Measurements from ENCODE around the gene XYLT2. TPM values are rescaled to one million over a fixed set of nuclear protein-coding genes. Genes with fewer than 3 reads are reported as not detected.

Gene XYLT2
- total and polyA plus RNA-seq, 4 donors: 15.3 to 35.9 (median 21.0) TPM

- Histone ChIP-seq H3K36me3 (ENCODE audit: control insufficient read depth, insufficient read depth, low read length) (peaks cover 76% of the 10 kb centered on the region), H3K27ac (ENCODE audit: low read depth, low read length) (no peak overlapping the region)
- WGBS (ENCODE audit: insufficient coverage): 69% methylated on average over 6 of the region's 11 CpGs
These were observed 15.9 kb downstream of the XYLT2 start for GRCh38 chr17:50361561-50362480.

GRCh38 chr17:50362661-50363060 is 16.7 kb downstream of the XYLT2 start:
- Histone ChIP-seq H3K27me3 (ENCODE audit: control insufficient read depth, insufficient read depth, low read length) (no peaks in the 10 kb centered on the region), H3K36me3 (ENCODE audit: control insufficient read depth, insufficient read depth, low read length) (peaks cover 76% of the 10 kb centered on the region), H3K27ac (ENCODE audit: low read depth, low read length) (no peak overlapping the region), H3K9me3 (ENCODE audit: control insufficient read depth, insufficient read depth, low read length) (no peaks in the 10 kb centered on the region), H3K4me1 (ENCODE audit: control insufficient read depth, insufficient read depth, low read length) (peaks cover 36% of the 10 kb centered on the region), H3K4me3 (ENCODE audit: low read depth, low read length) (no peak overlapping the region)
- DNase-seq (ENCODE audit: low read depth in 4 of 6, low spot score in 6 of 6): no peak
- WGBS (ENCODE audit: insufficient coverage): 73% methylated on average over 5 of the region's 7 CpGs

More at GRCh38 chr17:50361561-50362480, 15.9 kb downstream of the XYLT2 start:
- Histone ChIP-seq H3K4me1 (ENCODE audit: control insufficient read depth, insufficient read depth, low read length) (peaks cover 36% of the 10 kb centered on the region), H3K27me3 (ENCODE audit: control insufficient read depth, insufficient read depth, low read length) (no peaks in the 10 kb centered on the region), H3K9me3 (ENCODE audit: control insufficient read depth, insufficient read depth, low read length) (no peaks in the 10 kb centered on the region), H3K4me3 (ENCODE audit: low read depth, low read length) (no peak overlapping the region)
- DNase-seq (ENCODE audit: low read depth in 4 of 6, low spot score in 6 of 6): peak in 2 of 6 donors; percentile 67 to 70

DNA sequence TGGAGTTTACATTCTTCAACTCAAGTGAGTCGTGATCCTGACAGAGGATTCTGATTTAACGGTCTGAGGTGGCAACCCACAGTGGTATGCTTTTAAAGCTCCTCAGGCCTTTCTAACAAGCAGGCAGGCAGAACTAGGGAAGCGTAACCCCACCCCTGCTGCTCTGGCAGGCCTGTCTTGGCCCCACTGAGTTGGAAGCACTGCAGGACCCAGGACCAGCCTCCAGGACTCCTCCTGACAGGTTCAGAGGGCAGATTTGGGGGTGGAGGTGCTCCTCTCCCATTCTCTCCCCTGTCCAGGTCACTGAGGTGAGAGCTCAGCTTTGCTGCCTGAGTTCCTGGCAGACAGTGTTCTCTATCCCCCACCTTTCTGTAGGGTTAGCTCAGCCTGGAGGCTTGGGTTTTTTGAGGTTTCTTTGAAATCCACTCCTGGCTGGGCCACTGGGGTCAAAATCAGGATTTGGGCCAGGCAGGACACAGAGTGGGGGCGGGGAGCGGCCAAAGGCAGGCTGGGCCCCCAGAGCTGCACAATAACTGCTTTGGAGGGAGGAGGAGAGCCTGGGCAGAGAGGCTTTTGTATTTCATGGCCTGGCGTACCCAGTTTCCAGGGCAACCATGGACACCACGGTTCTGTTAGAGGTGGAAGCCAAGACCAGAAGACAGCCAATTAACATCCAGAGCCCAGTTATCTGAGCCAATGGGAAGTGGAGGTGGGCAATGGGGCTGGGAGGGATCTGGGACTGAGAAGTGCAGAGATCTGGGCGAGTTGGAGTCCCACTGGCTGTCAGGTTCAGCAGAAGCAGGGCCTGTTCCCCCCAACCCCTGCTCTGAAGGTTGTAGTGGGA is 17.5 kb downstream of the XYLT2 start:
- 5% methylated on average over 7 of the region's 8 CpGs for WGBS (ENCODE audit: insufficient coverage)
- Histone ChIP-seq H3K36me3 (ENCODE audit: control insufficient read depth, insufficient read depth, low read length) (peaks cover 76% of the 10 kb centered on the region), H3K4me3 (ENCODE audit: low read depth, low read length) (no peak overlapping the region), H3K27ac (ENCODE audit: low read depth, low read length) (peak overlapping the region; percentile 79), H3K27me3 (ENCODE audit: control insufficient read depth, insufficient read depth, low read length) (no peaks in the 10 kb centered on the region), H3K9me3 (ENCODE audit: control insufficient read depth, insufficient read depth, low read length) (no peaks in the 10 kb centered on the region), H3K4me1 (ENCODE audit: control insufficient read depth, insufficient read depth, low read length) (peaks cover 36% of the 10 kb centered on the region)
- DNase-seq (ENCODE audit: low read depth in 4 of 6, low spot score in 6 of 6): peak; percentile 77 to 96 (median 85)

- DNase-seq (ENCODE audit: low read depth in 4 of 6, low spot score in 6 of 6): no peak
- Histone ChIP-seq H3K4me1 (ENCODE audit: control insufficient read depth, insufficient read depth, low read length) (peaks cover 36% of the 10 kb centered on the region), H3K27ac (ENCODE audit: low read depth, low read length) (peak overlapping the region; percentile 65), H3K9me3 (ENCODE audit: control insufficient read depth, insufficient read depth, low read length) (no peaks in the 10 kb centered on the region), H3K36me3 (ENCODE audit: control insufficient read depth, insufficient read depth, low read length) (peaks cover 70% of the 10 kb centered on the region), H3K27me3 (ENCODE audit: control insufficient read depth, insufficient read depth, low read length) (no peaks in the 10 kb centered on the region), H3K4me3 (ENCODE audit: low read depth, low read length) (no peak overlapping the region)
- WGBS (ENCODE audit: insufficient coverage): 42% methylated on average over 4 of the region's 4 CpGs
These were observed 18.1 kb downstream of the XYLT2 start for GRCh38 chr17:50364061-50364458.

DNA sequence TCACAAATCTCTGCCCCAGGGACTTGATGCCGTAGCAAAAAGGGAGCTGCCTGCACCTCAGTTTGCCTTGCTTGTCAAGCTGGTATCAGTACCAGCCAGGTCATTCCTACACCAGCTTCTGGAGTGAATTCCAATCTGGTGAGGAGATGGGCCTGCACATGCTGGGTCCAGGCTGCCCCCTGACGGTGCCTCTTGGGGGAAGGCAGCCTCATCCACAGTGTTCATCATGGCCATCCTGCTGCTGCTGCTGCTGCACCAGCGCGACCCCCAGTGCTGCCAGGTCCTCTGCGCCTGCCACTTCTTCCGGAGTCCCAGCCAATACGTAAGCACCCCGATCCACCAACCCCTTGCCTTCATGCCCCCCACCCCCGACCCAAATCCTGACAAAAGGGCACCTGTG is 18.8 kb downstream of the XYLT2 start:
- no peak for DNase-seq (ENCODE audit: low read depth in 4 of 6, low spot score in 6 of 6)
- Histone ChIP-seq H3K27me3 (ENCODE audit: control insufficient read depth, insufficient read depth, low read length) (no peaks in the 10 kb centered on the region), H3K4me1 (ENCODE audit: control insufficient read depth, insufficient read depth, low read length) (peaks cover 36% of the 10 kb centered on the region), H3K4me3 (ENCODE audit: low read depth, low read length) (no peak overlapping the region), H3K9me3 (ENCODE audit: control insufficient read depth, insufficient read depth, low read length) (no peaks in the 10 kb centered on the region), H3K27ac (ENCODE audit: low read depth, low read length) (peak overlapping the region; percentile 65), H3K36me3 (ENCODE audit: control insufficient read depth, insufficient read depth, low read length) (peaks cover 66% of the 10 kb centered on the region)
- whole genome bisulfite sequencing (ENCODE audit: insufficient coverage): 56% methylated on average over 6 of the region's 9 CpGs

- Histone ChIP-seq H3K27me3 (ENCODE audit: control insufficient read depth, insufficient read depth, low read length) (no peaks in the 10 kb centered on the region), H3K9me3 (ENCODE audit: control insufficient read depth, insufficient read depth, low read length) (no peaks in the 10 kb centered on the region), H3K4me3 (ENCODE audit: low read depth, low read length) (no peak overlapping the region), H3K27ac (ENCODE audit: low read depth, low read length) (peak overlapping the region; percentile 65), H3K36me3 (ENCODE audit: control insufficient read depth, insufficient read depth, low read length) (peaks cover 66% of the 10 kb centered on the region), H3K4me1 (ENCODE audit: control insufficient read depth, insufficient read depth, low read length) (peaks cover 36% of the 10 kb centered on the region)
- no peak for DNase-seq (ENCODE audit: low read depth in 4 of 6, low spot score in 6 of 6)
- 29% methylated on average over 1 of the region's 2 CpGs for WGBS (ENCODE audit: insufficient coverage)
These were observed 19.2 kb downstream of the XYLT2 start for GRCh38 chr17:50365165-50365564.

DNA sequence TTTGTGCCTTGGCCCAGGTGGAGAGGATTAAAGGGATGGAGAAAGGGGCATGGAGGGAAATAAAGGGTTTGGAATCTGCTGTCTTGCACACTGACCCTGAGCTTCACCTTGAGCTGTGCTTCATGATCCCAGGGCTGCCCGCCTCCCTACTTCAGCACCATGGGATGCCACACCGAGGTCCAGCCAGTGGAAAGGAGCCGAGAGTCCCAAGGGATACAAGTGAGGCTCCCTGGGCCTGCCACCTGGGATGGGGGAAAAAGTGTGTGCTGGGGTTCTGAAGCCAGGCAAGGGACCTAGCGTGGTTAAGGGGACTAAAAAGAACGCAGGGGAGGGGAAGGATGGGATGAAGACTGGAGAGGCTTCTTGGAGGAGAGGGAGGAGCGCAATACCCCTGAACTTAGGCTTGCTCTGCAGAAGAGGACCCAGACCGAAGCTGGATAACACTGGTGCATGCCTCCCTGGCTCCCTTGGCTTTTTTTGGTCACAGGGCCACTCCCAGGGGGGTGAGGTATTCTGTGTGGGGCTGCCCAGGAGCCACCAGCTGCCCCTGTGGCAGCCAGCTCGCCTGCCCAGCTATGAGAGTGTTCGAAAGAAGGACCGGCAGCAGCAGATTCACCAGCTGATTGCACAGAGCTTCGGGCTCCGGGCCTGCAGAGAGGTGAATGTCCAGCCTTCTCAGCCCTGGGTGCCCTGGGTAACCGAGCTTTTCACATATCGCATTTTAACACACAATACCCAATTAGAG is 19.9 kb downstream of the XYLT2 start:
- H3K36me3 ChIP-seq (ENCODE audit: control insufficient read depth, insufficient read depth, low read length): peaks cover 66% of the 10 kb centered on the region
- no peaks in the 10 kb centered on the region for H3K27me3 ChIP-seq (ENCODE audit: control insufficient read depth, insufficient read depth, low read length)
- H3K4me1 ChIP-seq (ENCODE audit: control insufficient read depth, insufficient read depth, low read length): peaks cover 36% of the 10 kb centered on the region
- no peak overlapping the region for H3K27ac ChIP-seq (ENCODE audit: low read depth, low read length)
- 93% methylated on average over 11 of the region's 14 CpGs for WGBS (ENCODE audit: insufficient coverage)
- H3K9me3 ChIP-seq (ENCODE audit: control insufficient read depth, insufficient read depth, low read length): no peaks in the 10 kb centered on the region
- no peak overlapping the region for H3K4me3 ChIP-seq (ENCODE audit: low read depth, low read length)
- no peak for DNase-seq (ENCODE audit: low read depth in 4 of 6, low spot score in 6 of 6)

DNA sequence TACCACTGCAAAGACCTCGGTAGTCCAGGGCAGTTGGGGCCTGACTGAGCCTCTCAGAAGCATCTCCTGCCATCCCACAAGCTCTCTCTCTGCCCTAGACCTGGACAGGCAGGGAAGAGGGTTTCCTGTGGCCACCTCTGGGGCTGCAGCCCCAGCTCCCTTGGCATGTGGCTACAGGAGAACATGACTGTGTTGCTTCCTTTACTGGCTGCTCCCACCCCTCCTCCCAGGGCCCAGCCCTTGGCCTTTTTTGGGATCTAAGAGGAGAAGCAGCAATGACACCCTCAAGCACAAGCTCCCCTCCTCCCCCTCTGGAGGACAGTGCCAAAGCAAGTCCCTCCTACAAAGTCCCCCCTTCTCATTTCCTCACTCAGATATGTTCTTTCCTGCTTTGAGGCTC is 21.5 kb downstream of the XYLT2 start:
- no peak overlapping the region for H3K27ac ChIP-seq (ENCODE audit: low read depth, low read length)
- no peaks in the 10 kb centered on the region for H3K9me3 ChIP-seq (ENCODE audit: control insufficient read depth, insufficient read depth, low read length)
- no peaks in the 10 kb centered on the region for H3K27me3 ChIP-seq (ENCODE audit: control insufficient read depth, insufficient read depth, low read length)
- whole genome bisulfite sequencing (ENCODE audit: insufficient coverage): 57% methylated on average over 1 of the region's 1 CpG
- DNase-seq (ENCODE audit: low read depth in 4 of 6, low spot score in 6 of 6): no peak
- no peak overlapping the region for H3K4me3 ChIP-seq (ENCODE audit: low read depth, low read length)
- H3K4me1 ChIP-seq (ENCODE audit: control insufficient read depth, insufficient read depth, low read length): peaks cover 34% of the 10 kb centered on the region
- peaks cover 60% of the 10 kb centered on the region for H3K36me3 ChIP-seq (ENCODE audit: control insufficient read depth, insufficient read depth, low read length)

GRCh38 chr17:50370052-50370451 is 24.1 kb downstream of the XYLT2 start:
- WGBS (ENCODE audit: insufficient coverage): 100% methylated on average over 3 of the region's 5 CpGs
- DNase-seq (ENCODE audit: low read depth in 4 of 6, low spot score in 6 of 6): no peak
- H3K36me3 ChIP-seq (ENCODE audit: control insufficient read depth, insufficient read depth, low read length): peaks cover 48% of the 10 kb centered on the region
- H3K4me1 ChIP-seq (ENCODE audit: control insufficient read depth, insufficient read depth, low read length): peaks cover 15% of the 10 kb centered on the region
- H3K4me3 ChIP-seq (ENCODE audit: low read depth, low read length): no peak overlapping the region
- no peak overlapping the region for H3K27ac ChIP-seq (ENCODE audit: low read depth, low read length)
- no peaks in the 10 kb centered on the region for H3K27me3 ChIP-seq (ENCODE audit: control insufficient read depth, insufficient read depth, low read length)
- H3K9me3 ChIP-seq (ENCODE audit: control insufficient read depth, insufficient read depth, low read length): no peaks in the 10 kb centered on the region
